ENCODE results near the gene PRELID3B. TPM values are rescaled to one million over a fixed set of nuclear protein-coding genes. Genes with fewer than 3 reads are reported as not detected.

The PRELID3B gene
- total RNA-seq, 1 experiment from 2014 or later, result 52.6 TPM

GRCh38 chr20:59033616-59034165 is 8.9 kb downstream of the PRELID3B start:
- Histone ChIP-seq H3K18ac (ENCODE audit: insufficient read length, low read depth, low read length) (no peak overlapping the region), H4K20me1 (ENCODE audit: control insufficient read depth, insufficient read depth, insufficient read length) (no peaks in the 10 kb centered on the region), H2AK5ac (ENCODE audit: insufficient read length, low read length) (no peak overlapping the region), H2AFZ (ENCODE audit: low read length) (no peak overlapping the region), H3K4me2 (ENCODE audit: insufficient read depth, insufficient read length, low read length) (no peak overlapping the region), H3K56ac (ENCODE audit: insufficient read length, low read depth, low read length) (no peak overlapping the region), H3T11ph (ENCODE audit: low read length) (no peak overlapping the region), H3K23ac (ENCODE audit: insufficient read length, low read depth, low read length) (no peak overlapping the region), H4K5ac (ENCODE audit: insufficient read length, low read depth, low read length) (no peak overlapping the region), H4K8ac (replicated peaks; ENCODE audit: insufficient read length, low read depth, low read length) (no peak overlapping the region), H3K9ac (ENCODE audit: extremely low read depth, insufficient read length, low read length) (no peak overlapping the region), H4K91ac (ENCODE audit: insufficient read length, low read depth, low read length) (no peak overlapping the region), H3K79me1 (ENCODE audit: insufficient read depth, low read depth, low read length, poor library complexity, severe bottlenecking) (no peaks in the 10 kb centered on the region), H3K14ac (ENCODE audit: insufficient read depth, low read length) (no peak overlapping the region), H3K23me2 (ENCODE audit: insufficient read length, low read depth, low read length, poor library complexity, severe bottlenecking) (peaks cover 8% of the 10 kb centered on the region), H3K27ac (ENCODE audit: insufficient read length, low read depth, low read length) (no peak overlapping the region), H2BK15ac (ENCODE audit: low read depth, low read length) (no peak overlapping the region), H3K9me3 (ENCODE audit: control insufficient read depth, low read depth, low read length) (no peaks in the 10 kb centered on the region), H3K4ac (ENCODE audit: low read depth, low read length) (no peak overlapping the region), H2BK20ac (ENCODE audit: low read depth, low read length, poor library complexity, severe bottlenecking) (no peak overlapping the region), H3K4me1 (ENCODE audit: insufficient read depth, low read length) (peaks cover 3% of the 10 kb centered on the region), H3K27me3 (ENCODE audit: insufficient read depth, low read length) (no peaks in the 10 kb centered on the region), H2BK5ac (ENCODE audit: insufficient read length, low read length) (no peak overlapping the region), H2BK120ac (ENCODE audit: low read depth, low read length, poor library complexity, severe bottlenecking) (no peak overlapping the region), H2BK12ac (ENCODE audit: insufficient read length, low read depth, low read length) (no peak overlapping the region), H3K79me2 (ENCODE audit: insufficient read depth, low read length) (peaks cover 4% of the 10 kb centered on the region; the same call in 1 of the 2 replicates)
- Mint-ChIP-seq H3K27me3 (ENCODE audit: low read depth) (peaks cover 21% of the 10 kb centered on the region), H3K36me3 (ENCODE audit: insufficient read depth in 1 of 3, low read depth in 3 of 3) (peaks cover 31 to 68% (median 67%) of the 10 kb centered on the region in 3 experiments), H3K4me1 (peaks cover 12 to 17% of the 10 kb centered on the region in 2 experiments), H3K9me3 (no peaks in the 10 kb centered on the region), H3K27ac (no peak overlapping the region), H3K4me3 (no peak overlapping the region; a peak in 1 of 5 replicates)
- no peak for TF ChIP-seq CTCF (conservative IDR thresholded peaks at IDR 0.05)
- no CpG with 5 or more reads among the region's 2 CpGs for WGBS (ENCODE audit: extremely low coverage, insufficient read length, low lambda C conversion rate)
- no peak for DNase-seq
